ENCODE results near the gene TANGO2. TPM values are rescaled to one million over a fixed set of nuclear protein-coding genes. Genes with fewer than 3 reads are reported as not detected.

TANGO2 gene
- total RNA-seq, 1 donor from 2014 or later = 8.2 TPM

- FAIRE-seq = no peak
- DNase-seq (ENCODE audit: low spot score in 2 of 2) = no peak
Observed at GRCh38 chr22:19994851-19995610, 25.9 kb upstream of the TANGO2 start.

DNA sequence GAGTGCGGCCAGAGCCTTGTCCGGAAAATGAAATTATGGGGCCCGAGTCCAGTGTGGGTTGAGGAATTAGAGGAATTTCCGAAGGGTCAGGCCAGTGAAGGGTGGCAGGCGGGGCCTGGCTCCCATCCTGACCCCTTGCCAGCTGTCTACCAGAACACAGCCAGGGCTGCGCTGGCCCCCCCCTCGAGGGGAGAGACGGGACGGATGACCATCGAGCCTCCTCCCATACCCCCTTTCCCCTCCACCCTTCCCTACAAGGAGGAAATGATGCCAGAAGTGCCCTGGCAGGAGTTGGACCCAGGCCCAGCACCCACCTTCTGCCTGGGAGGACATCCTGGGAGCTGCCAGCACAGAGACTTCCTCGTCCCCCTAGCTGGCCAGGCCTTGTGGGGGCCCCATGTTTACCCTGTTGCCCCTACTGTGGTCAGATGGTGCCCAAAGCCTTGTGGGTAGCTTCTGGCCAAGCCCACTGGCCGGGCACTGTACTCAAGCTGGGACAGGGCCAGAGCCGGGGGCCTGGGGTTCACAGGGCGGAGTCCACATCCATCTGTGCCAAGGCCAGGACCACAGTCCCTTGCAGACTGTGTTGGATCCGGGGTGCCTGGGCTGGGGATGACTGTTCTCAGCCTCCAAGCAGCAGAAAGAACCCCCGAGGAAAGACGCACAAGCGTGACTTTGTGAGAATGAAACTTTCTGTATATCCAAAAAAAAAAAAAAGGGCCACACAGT, 25.1 kb upstream of the TANGO2 start:
- no peak for DNase-seq (ENCODE audit: low spot score in 2 of 2)
- FAIRE-seq = no peak

DNA sequence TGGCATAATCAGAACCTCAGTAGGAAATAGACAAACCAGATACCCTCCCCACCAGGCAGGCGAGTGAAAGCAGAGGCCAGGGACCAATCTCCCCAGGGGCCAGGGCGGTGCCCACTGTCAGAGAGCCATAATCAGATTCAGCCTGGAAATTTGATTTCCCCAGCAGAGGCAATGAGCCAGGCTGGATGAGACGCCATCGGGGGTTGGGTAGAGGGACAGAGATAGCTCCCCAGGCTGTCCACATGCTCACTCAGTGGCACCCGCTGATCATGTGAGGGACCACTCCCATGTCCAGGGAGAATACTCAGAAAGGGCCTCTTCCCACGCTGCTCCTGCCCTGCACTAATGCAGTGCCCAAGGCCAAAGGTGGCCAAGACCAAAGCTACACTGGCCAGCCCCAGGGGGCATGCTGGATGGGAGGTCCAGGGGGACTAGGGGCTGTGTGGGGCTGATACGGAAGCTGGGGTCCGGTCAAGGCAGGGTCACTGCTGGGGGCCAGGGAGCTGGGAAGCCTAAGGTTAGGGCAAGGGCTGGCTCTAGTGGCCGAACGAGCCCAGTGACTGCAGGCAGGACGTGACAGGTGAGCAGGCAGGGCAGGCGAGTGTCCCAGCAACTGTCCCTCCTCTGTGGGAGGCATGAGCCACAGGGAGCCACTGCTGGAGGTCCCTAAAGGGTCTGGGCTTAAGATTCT, 24.1 kb upstream of the TANGO2 start:
- DNase-seq (ENCODE audit: low spot score in 2 of 2) = no peak
- no peak for FAIRE-seq

- FAIRE-seq (no peak), DNase-seq (ENCODE audit: low spot score in 2 of 2) (no peak)
Observed at GRCh38 chr22:19997561-19998231, 23.2 kb upstream of the TANGO2 start.

GRCh38 chr22:19998232-19998951, 22.5 kb upstream of the TANGO2 start:
- DNase-seq (ENCODE audit: low spot score in 2 of 2) (no peak), FAIRE-seq (no peak)

- FAIRE-seq (no peak), DNase-seq (ENCODE audit: low spot score in 2 of 2) (no peak)
Observed at GRCh38 chr22:19998991-19999820, 21.7 kb upstream of the TANGO2 start.

DNA sequence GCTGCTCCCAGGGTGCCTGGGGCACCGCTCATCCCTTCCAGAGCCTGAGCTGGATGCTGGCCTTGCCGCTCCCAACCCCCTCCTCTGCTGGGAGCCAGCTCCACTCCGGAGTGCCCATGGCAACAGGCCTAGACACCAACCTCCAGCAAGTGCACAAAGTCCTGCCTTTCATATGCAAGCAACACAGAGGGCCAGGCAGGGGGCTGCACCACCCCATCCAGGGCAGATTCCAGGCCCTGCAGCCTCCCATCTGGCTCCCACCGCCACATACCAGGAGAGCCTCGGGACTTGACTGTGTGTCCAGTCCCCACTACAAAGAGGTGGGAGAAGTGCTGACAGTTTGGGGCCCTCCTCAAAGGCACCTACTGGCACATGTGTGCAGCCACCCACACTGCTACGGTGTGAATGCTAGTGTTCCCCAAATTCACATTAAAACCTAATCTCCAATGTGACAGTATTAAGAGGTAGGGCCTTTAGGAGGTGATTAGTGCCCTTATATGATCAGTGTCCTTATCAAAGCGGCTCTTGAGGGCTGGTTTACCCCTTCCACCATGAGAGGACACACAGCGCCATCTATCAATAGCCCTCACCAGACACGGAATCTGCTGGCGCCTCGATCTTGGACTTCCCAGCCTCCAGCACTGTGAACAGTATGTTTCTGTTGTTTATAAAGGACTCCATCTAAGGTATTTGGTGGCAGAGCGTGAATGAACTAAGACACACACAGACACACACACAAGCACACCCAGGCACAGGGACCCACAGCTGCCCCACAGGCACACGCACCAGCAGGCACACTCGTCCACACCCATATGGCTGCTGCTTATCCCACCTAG, 20.4 kb upstream of the TANGO2 start:
- DNase-seq (ENCODE audit: low spot score in 2 of 2) (no peak), FAIRE-seq (no peak)

GRCh38 chr22:20001082-20001638, 19.8 kb upstream of the TANGO2 start:
- no peak for FAIRE-seq
- DNase-seq (ENCODE audit: low spot score in 2 of 2) = no peak

DNA sequence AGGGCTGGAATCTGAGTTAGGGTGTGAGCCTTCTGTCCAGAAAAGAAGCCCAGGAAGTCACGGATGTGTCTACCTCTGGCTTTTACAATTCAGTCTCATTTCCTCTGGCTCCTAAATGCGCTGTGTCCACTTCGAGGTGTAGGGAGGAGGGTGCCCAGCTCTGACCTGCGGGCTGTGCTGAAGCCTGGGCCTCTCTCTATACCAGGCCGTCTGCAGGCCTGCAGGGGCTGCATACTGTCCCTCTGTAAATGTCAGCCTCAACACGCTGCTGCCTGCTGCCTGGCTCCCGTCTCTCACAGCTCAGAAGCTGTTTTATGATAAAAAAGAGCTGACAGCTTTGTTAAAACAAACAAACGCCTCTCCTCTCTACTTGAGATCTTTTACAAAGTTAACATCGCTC, 18.8 kb upstream of the TANGO2 start:
- DNase-seq (ENCODE audit: low spot score in 2 of 2) = no peak
- no peak for FAIRE-seq

- FAIRE-seq (no peak), DNase-seq (ENCODE audit: low spot score in 2 of 2) (no peak)
Observed at GRCh38 chr22:20002636-20003035, 18.3 kb upstream of the TANGO2 start.

DNA sequence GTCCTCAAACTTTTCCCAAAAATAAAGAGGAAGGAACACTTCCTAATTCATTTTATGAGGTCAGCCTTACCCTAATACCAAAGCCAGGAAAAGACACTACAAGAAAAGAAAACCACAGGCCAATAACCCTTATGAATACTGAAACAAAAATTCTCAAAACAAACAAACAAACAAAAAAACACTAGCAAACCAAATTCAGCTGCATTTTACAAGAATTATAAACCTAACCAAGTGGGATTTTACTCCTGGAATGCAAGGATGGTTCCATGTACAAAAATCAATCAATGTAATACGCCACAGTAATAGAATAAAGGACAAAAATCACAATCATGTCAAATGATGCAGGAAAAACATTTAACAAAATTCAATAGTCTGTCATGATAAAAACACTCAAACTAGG, 17.6 kb upstream of the TANGO2 start:
- FAIRE-seq = no peak
- DNase-seq (ENCODE audit: low spot score in 2 of 2) = no peak

GRCh38 chr22:20004464-20004863, 16.4 kb upstream of the TANGO2 start:
- FAIRE-seq = no peak
- no peak for DNase-seq (ENCODE audit: low spot score in 2 of 2)

DNA sequence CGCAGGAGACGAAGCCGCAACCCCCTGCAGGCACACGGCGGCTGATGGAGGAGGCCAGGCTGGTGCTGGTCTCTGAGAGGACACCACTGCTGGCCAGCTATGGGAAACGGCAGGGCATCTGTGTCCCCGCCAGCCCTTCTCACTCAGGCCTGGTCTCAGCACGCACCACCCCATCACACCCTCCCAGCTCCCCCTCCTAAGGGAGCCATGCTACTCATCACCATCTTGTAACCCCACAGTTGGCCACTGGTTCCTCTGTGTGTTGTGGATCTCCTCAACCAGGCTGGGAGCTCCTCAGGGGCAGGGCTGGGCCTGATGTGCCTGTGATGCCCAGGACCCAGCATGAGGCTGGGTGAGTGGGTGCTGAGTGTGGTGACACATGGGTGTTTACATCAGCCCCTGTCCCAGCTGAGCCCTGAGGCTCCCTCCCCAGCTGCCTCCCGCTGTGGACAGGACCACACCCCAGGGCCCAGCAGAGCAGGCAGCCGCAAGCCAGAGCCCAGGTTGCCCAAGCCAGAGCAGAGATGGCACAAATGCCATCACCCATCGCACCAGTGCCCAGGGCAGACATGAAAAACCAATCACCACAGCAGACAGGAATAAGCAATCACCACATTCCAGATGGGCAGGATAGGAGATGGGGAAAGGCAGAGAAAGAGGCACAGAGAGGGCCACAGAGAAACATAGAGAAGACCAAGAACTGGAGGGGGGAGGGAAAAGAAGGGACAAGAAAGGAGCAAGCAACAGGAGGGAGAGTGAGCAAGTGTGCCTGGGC, 12.5 kb upstream of the TANGO2 start:
- DNase-seq (ENCODE audit: low spot score in 2 of 2) = no peak
- FAIRE-seq = no peak

- DNase-seq (ENCODE audit: low spot score in 2 of 2) (no peak), FAIRE-seq (no peak)
Observed at GRCh38 chr22:20009018-20009491, 11.9 kb upstream of the TANGO2 start.

DNA sequence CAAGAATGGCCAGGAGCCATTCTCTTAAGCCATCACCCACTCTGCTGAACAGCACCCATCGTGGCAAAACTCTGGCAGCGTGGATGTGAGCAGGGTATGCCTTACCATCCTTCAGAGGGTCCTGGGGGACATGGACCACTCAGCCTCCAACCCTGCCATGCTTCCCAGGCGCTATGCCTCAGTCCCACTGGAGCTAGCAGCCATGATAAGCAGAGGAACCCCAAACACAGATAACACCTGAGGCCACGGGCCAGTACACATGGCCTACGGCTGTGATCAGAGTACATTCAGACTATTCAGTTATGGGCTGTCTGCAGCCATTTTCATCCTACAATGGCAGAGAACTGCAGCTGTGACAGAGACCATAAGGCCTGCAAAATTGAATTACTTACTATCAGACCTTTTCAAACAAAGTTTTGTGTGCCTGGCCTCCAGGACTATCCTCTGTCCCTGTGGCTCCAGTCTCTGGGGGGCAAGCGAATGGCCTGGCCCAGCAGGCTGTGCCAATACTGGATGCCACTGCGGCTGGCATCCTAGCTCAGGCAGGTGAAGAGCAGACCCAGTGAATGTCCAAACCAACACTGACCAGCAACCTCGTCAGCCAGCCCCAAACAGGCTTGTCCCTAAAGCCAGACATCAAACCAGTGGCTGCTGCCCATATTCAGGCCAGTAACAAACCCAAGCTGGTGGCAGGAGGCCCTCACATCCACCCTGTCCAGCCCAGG, 11.2 kb upstream of the TANGO2 start:
- DNase-seq (ENCODE audit: low spot score in 2 of 2) = no peak
- FAIRE-seq = no peak

- DNase-seq (ENCODE audit: low spot score in 2 of 2) (no peak), FAIRE-seq (no peak)
Observed at GRCh38 chr22:20010307-20011122, 10.4 kb upstream of the TANGO2 start.

Measured in frontal cortex (tissue), 4 donors.